ENCODE measurements around the gene CMIP.

GRCh38 chr16:81558077-81558443 is 113.5 kb downstream of the CMIP start:
- no peak for TF ChIP-seq CTCF (conservative IDR thresholded peaks at IDR 0.05; ENCODE audit: low read length)
- no peak for TF ChIP-seq EZH2phosphoT487 (IDR thresholded peaks at IDR 0.05; ENCODE audit: borderline replicate concordance)

All from Loucy (cell line).